Measurements from ENCODE around the gene PLCH1. TPM values are rescaled to one million over a fixed set of nuclear protein-coding genes. Genes with fewer than 3 reads are reported as not detected.

Gene PLCH1
- total RNA-seq, 4 donors from 2014 or later: 1.4 to 7.0 (median 2.0) TPM

DNA sequence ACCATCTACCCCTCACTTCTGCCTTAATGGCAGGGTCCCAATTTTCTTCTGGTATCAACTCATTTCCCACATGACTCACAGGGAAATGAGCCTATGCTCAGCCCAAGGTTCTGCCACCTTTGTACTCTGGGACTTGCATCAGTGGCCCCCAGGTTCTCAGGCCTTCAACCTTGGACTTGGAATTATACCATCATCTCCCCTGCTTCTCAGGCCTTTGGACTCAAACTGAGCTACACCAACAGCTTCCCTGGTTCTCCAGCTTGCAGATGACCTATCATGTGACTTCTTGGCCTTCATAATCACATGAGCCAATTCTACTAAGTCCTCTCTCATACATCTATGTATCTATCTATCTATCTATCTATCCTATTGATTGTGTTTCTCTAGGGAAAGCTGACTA is 149.5 kb downstream of the PLCH1 start:
- TF ChIP-seq EP300 (IDR thresholded peaks at IDR 0.05): no peak
- TF ChIP-seq, protein P1, sequence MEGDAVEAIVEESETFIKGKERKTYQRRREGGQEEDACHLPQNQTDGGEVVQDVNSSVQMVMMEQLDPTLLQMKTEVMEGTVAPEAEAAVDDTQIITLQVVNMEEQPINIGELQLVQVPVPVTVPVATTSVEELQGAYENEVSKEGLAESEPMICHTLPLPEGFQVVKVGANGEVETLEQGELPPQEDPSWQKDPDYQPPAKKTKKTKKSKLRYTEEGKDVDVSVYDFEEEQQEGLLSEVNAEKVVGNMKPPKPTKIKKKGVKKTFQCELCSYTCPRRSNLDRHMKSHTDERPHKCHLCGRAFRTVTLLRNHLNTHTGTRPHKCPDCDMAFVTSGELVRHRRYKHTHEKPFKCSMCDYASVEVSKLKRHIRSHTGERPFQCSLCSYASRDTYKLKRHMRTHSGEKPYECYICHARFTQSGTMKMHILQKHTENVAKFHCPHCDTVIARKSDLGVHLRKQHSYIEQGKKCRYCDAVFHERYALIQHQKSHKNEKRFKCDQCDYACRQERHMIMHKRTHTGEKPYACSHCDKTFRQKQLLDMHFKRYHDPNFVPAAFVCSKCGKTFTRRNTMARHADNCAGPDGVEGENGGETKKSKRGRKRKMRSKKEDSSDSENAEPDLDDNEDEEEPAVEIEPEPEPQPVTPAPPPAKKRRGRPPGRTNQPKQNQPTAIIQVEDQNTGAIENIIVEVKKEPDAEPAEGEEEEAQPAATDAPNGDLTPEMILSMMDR (IDR thresholded peaks at IDR 0.05): no peak
- H3K9me3 ChIP-seq: no peaks in the 10 kb centered on the region
- no peaks in the 10 kb centered on the region for H3K36me3 ChIP-seq

GRCh38 chr3:155594526-155595187 is 150.2 kb downstream of the PLCH1 start:
- no peak overlapping the region for H3K27ac ChIP-seq
- H3K9me3 ChIP-seq: no peaks in the 10 kb centered on the region
- H3K27me3 ChIP-seq: no peaks in the 10 kb centered on the region
- no peaks in the 10 kb centered on the region for H3K36me3 ChIP-seq
- 83 to 84% methylated on average over 4 of the region's 4 CpGs for WGBS, 2 donors
- TF ChIP-seq, protein P1 (IDR thresholded peaks at IDR 0.05): no peak
- TF ChIP-seq POLR2A (IDR thresholded peaks at IDR 0.05) (no peak), EP300 (IDR thresholded peaks at IDR 0.05) (no peak)
- no peak overlapping the region for H3K4me3 ChIP-seq
- H3K4me1 ChIP-seq: no peaks in the 10 kb centered on the region
- no peak for DNase-seq (ENCODE audit: low spot score in 2 of 2)

More for the DNA sequence above, 149.5 kb downstream of the PLCH1 start:
- H3K27ac ChIP-seq: no peak overlapping the region
- no peaks in the 10 kb centered on the region for H3K27me3 ChIP-seq
- H3K4me3 ChIP-seq: no peak overlapping the region
- DNase-seq (ENCODE audit: low spot score in 2 of 2): no peak
- H3K4me1 ChIP-seq: no peaks in the 10 kb centered on the region

- 88 to 92% methylated on average over 2 of the region's 2 CpGs for WGBS, 2 donors
- no peak for DNase-seq (ENCODE audit: low spot score in 2 of 2)
- TF ChIP-seq, protein P1 (IDR thresholded peaks at IDR 0.05): no peak
- TF ChIP-seq POLR2A (IDR thresholded peaks at IDR 0.05): no peak
- no peak for TF ChIP-seq EP300 (IDR thresholded peaks at IDR 0.05)
- no peaks in the 10 kb centered on the region for H3K27me3 ChIP-seq
- no peaks in the 10 kb centered on the region for H3K36me3 ChIP-seq
- H3K27ac ChIP-seq: no peak overlapping the region
- H3K4me3 ChIP-seq: no peak overlapping the region
- no peaks in the 10 kb centered on the region for H3K4me1 ChIP-seq
- no peaks in the 10 kb centered on the region for H3K9me3 ChIP-seq
Observed at GRCh38 chr3:155587581-155587980, 157.3 kb downstream of the PLCH1 start.

GRCh38 chr3:155585384-155585783 is 159.5 kb downstream of the PLCH1 start:
- Histone ChIP-seq H3K27me3 (no peaks in the 10 kb centered on the region), H3K4me3 (no peak overlapping the region), H3K4me1 (no peaks in the 10 kb centered on the region), H3K9me3 (no peaks in the 10 kb centered on the region), H3K36me3 (no peaks in the 10 kb centered on the region), H3K27ac (no peak overlapping the region)
- TF ChIP-seq POLR2A (IDR thresholded peaks at IDR 0.05) (no peak), EP300 (IDR thresholded peaks at IDR 0.05) (no peak)
- TF ChIP-seq, protein P1 (IDR thresholded peaks at IDR 0.05): no peak
- no peak for DNase-seq (ENCODE audit: low spot score in 2 of 2)
- WGBS, 2 donors: 96 to 97% methylated on average over 2 of the region's 2 CpGs

GRCh38 chr3:155581579-155581978 is 163.3 kb downstream of the PLCH1 start:
- Histone ChIP-seq H3K9me3 (no peaks in the 10 kb centered on the region), H3K4me1 (no peaks in the 10 kb centered on the region), H3K36me3 (no peaks in the 10 kb centered on the region), H3K4me3 (no peak overlapping the region), H3K27me3 (no peaks in the 10 kb centered on the region), H3K27ac (no peak overlapping the region)
- TF ChIP-seq POLR2A (IDR thresholded peaks at IDR 0.05): no peak
- TF ChIP-seq EP300 (IDR thresholded peaks at IDR 0.05): no peak
- TF ChIP-seq, protein P1 (IDR thresholded peaks at IDR 0.05): no peak
- WGBS, 2 donors: 82 to 86% methylated on average over 10 of the region's 10 CpGs
- DNase-seq (ENCODE audit: low spot score in 2 of 2): no peak

Data from tibial nerve (tissue), 4 donors.